ENCODE data around the gene PTPN2. TPM values are rescaled to one million over a fixed set of nuclear protein-coding genes. Genes with fewer than 3 reads are reported as not detected.

The PTPN2 gene
- total RNA-seq, 2 experiments from 2014 or later, result 49.4 to 53.8 TPM

GRCh38 chr18:12750715-12751502, 133.1 kb downstream of the PTPN2 start:
- Histone ChIP-seq H3K4me1 (ENCODE audit: insufficient read depth, low read length) (peaks cover 13% of the 10 kb centered on the region), H3K27ac (ENCODE audit: low read depth in 1 of 2, low read length in 2 of 2) (no peak overlapping the region), H3K27me3 (ENCODE audit: control insufficient read depth in 1 of 2, insufficient read depth in 2 of 2, low read length in 2 of 2) (no peaks in the 10 kb centered on the region), H3K4me3 (ENCODE audit: low read length) (no peak overlapping the region), H3K36me3 (ENCODE audit: insufficient read depth, low read length) (no peaks in the 10 kb centered on the region), H3K9me3 (ENCODE audit: control insufficient read depth in 1 of 2, insufficient read depth in 1 of 2, low read length in 2 of 2) (no peaks in the 10 kb centered on the region)
- Mint-ChIP-seq H3K4me1 (ENCODE audit: low read depth) (peaks cover 23% of the 10 kb centered on the region), H3K36me3 (ENCODE audit: low read depth) (no peaks in the 10 kb centered on the region), H3K27ac (peak overlapping the region; percentile 61), H3K9me3 (no peaks in the 10 kb centered on the region), H3K4me3 (peak overlapping the region; percentile 25), H3K27me3 (no peaks in the 10 kb centered on the region)
- ATAC-seq (ENCODE audit: poor library complexity) (no peak), DNase-seq (no peak)
- POLR2A ChIA-PET, result interaction anchor here (1.2 to 1.9 kb wide), 2 partner anchors 25 to 198 kb away, joined by 3 to 8 read pairs; no protein-coding TSS in a partner anchor
- no peak for TF ChIP-seq CTCF (IDR thresholded peaks at IDR 0.05)
- CTCF ChIA-PET, result interaction anchor here (0.6 kb wide), 1 partner anchor 357 kb away, joined by 3 read pairs; no protein-coding TSS in a partner anchor
- intact Hi-C loops (cut with DNase I, micrococcal nuclease), result no loop called here

- peak in 4 of 14 experiments; percentile 5 to 42 (median 32) for DNase-seq
- Mint-ChIP-seq H3K27me3 (no peaks in the 10 kb centered on the region), H3K4me3 (peak overlapping the region; percentile 45), H3K27ac (peak overlapping the region; percentile 61), H3K9me3 (no peaks in the 10 kb centered on the region), H3K4me1 (ENCODE audit: low read depth) (peaks cover 23% of the 10 kb centered on the region), H3K36me3 (ENCODE audit: low read depth) (no peaks in the 10 kb centered on the region)
- intact Hi-C loops (cut with DNase I, micrococcal nuclease), result no loop called here
- no peak overlapping the region for H3K27ac ChIP-seq (ENCODE audit: low read depth in 1 of 2, low read length in 2 of 2)
- no peaks in the 10 kb centered on the region for H3K9me3 ChIP-seq (ENCODE audit: control insufficient read depth in 1 of 2, insufficient read depth in 1 of 2, low read length in 2 of 2)
- CTCF ChIA-PET, result interaction anchor here (0.6 to 0.9 kb wide), 2 partner anchors 184 to 357 kb away, joined by 3 to 4 read pairs; no protein-coding TSS in a partner anchor
- H3K27me3 ChIP-seq (ENCODE audit: control insufficient read depth in 1 of 2, insufficient read depth in 2 of 2, low read length in 2 of 2), result no peaks in the 10 kb centered on the region
- POLR2A ChIA-PET, result interaction anchor here (1.2 to 1.9 kb wide), 3 partner anchors 25 to 198 kb away, joined by 3 to 8 read pairs (median 5); no protein-coding TSS in a partner anchor
- TF ChIP-seq CTCF (IDR thresholded peaks at IDR 0.05), result no peak
- peaks cover 13% of the 10 kb centered on the region for H3K4me1 ChIP-seq (ENCODE audit: insufficient read depth, low read length)
- H3K4me3 ChIP-seq (ENCODE audit: low read length), result no peak overlapping the region
- peak; percentile 43 for ATAC-seq (ENCODE audit: poor library complexity)
- H3K36me3 ChIP-seq (ENCODE audit: insufficient read depth, low read length), result no peaks in the 10 kb centered on the region
Measured at GRCh38 chr18:12750076-12750714, 133.8 kb downstream of the PTPN2 start.

- ATAC-seq (ENCODE audit: poor library complexity), result no peak
- Mint-ChIP-seq H3K4me3 (no peak overlapping the region), H3K9me3 (no peaks in the 10 kb centered on the region), H3K27ac (no peak overlapping the region), H3K4me1 (ENCODE audit: low read depth) (peaks cover 23% of the 10 kb centered on the region), H3K27me3 (no peaks in the 10 kb centered on the region), H3K36me3 (ENCODE audit: low read depth) (no peaks in the 10 kb centered on the region)
- H3K27me3 ChIP-seq (ENCODE audit: control insufficient read depth in 1 of 2, insufficient read depth in 2 of 2, low read length in 2 of 2), result no peaks in the 10 kb centered on the region
- peaks cover 13% of the 10 kb centered on the region for H3K4me1 ChIP-seq (ENCODE audit: insufficient read depth, low read length)
- intact Hi-C loops (cut with DNase I, micrococcal nuclease), result no loop called here
- TF ChIP-seq CTCF (IDR thresholded peaks at IDR 0.05), result no peak
- H3K9me3 ChIP-seq (ENCODE audit: control insufficient read depth in 1 of 2, insufficient read depth in 1 of 2, low read length in 2 of 2), result no peaks in the 10 kb centered on the region
- no peak for DNase-seq
- no peak overlapping the region for H3K27ac ChIP-seq (ENCODE audit: low read depth in 1 of 2, low read length in 2 of 2)
- no peaks in the 10 kb centered on the region for H3K36me3 ChIP-seq (ENCODE audit: insufficient read depth, low read length)
- ChIA-PET CTCF (no interaction called here), POLR2A (interaction anchor here (1.2 to 1.9 kb wide), 2 partner anchors 26 to 134 kb away, joined by 5 to 8 read pairs; no protein-coding TSS in a partner anchor)
- no peak overlapping the region for H3K4me3 ChIP-seq (ENCODE audit: low read length)
Measured at GRCh38 chr18:12749121-12749520, 134.9 kb downstream of the PTPN2 start.

Measured in CD4-positive, alpha-beta T cell (primary cell).